Smooth muscle cell of the brain vasculature (primary cell): Measurements from ENCODE around the gene SPP1.
"Not testable (repeated sequence)": the region's sequence is repeated elsewhere in the genome, so short reads cannot be mapped to it uniquely, and the experiment has no call there.

Experiments used
- DNase-seq: peaks from one replicate; pipeline ENCODE4 v3.0.0-alpha.2; 2012; ENCODE audit warnings: low read depth, low spot score

SPP1 gene

GRCh38 chr4:88025868-88026661 lies 50.6 kb downstream of the SPP1 start:
- DNase-seq: not testable (repeated sequence)

GRCh38 chr4:88027611-88028608 lies 52.4 kb downstream of the SPP1 start:
- DNase-seq: no peak

DNA sequence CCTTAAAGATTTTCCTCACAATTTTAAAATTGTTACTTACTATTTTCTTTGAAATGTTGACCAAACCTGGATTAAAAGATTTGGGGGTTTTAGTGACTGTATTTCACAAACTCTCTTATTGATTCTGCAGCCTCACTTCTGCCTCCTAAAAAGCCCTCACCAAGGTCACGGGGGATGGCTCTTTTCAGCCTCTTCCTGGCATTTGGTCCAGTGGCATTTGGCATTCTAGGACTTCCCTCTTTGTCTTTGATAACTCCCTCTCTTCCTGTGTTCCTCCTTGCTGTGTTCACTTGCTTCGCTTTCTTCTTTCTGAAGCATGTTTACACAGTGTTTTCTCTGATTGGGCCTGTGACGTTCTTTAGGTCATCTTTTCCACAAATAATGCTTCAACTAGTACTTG lies 53.4 kb downstream of the SPP1 start:
- DNase-seq: no peak

DNA sequence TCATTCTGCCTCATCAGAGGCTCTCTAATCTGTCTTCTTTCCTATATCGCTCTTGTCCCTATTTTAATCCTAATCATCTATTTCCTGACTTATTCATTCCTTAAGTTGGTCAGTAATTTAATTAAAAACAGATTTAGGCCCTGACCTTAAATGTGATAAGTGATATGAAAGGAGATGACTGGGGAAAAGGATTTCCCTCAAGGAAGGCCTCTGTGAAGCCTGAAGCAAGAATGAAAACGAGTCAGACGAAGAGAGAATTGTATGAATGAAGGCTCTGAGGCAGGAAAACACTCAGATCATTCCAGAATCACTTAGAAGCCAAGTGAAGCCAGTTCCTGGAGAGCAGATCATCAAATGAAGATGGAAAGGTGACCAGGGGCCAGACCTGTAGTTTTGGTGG lies 54.0 kb downstream of the SPP1 start:
- DNase-seq: no peak

DNA sequence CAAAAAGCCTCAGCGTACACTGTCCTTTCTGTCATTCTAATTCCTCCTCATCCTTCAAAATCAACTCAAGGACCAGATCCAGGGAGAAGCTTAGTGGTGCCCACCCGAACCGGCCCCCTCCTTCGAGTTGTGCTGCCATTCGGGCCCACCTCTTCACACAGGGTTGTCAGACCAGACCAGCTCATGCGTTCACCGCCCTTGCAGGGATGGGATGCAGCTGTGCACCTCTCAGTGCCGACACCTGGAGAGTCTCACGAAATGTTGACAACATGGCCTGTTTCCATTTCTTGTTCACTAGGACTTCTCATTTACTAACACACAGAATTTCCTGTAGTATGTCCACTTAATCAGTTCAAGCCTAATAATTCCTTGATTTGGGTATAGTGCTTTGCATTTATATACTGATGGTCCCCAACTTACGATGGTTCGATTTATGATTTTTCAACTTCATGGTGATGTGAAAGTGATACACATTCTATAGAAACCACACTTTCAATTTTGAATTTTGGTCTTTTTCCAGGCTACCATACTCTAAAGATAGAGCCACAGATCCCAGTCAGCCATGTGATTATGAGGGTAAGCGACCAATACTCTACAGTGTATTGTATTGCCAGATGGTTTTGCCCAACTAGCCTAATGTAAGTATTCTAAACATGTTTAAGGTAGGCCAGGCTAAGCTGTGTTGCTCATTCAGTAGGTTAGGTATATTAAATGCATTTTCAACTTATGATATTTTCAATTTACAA lies 55.2 kb downstream of the SPP1 start:
- no peak for DNase-seq
